Left ventricle myocardium inferior (tissue), 1 donor: Measurements from ENCODE around the gene GATM. TPM values are rescaled to one million over a fixed set of nuclear protein-coding genes. Genes with fewer than 3 reads are reported as not detected.

Experiments used
- DNase-seq: peaks from one replicate; pipeline ENCODE4 v3.0.0-alpha.2; 2020
- H3K27ac ChIP-seq: fragments of 200-600 bp; replicated peaks from 2 replicates; pipeline ENCODE4 v1.8.0; 2021
- H3K27me3 ChIP-seq: fragments of 200-600 bp; 2 replicates; pipeline ENCODE4 v1.8.0; 2021; ENCODE audit warnings: low read depth
- H3K36me3 ChIP-seq: fragments of 200-600 bp; 2 replicates; pipeline ENCODE4 v1.8.0; 2021
- H3K4me1 ChIP-seq: fragments of 200-600 bp; 2 replicates; pipeline ENCODE4 v1.8.0; 2021
- H3K4me3 ChIP-seq: fragments of 200-600 bp; 2 replicates; pipeline ENCODE4 v1.8.0; 2021; ENCODE audit warnings: mild to moderate bottlenecking, moderate library complexity
- H3K9me3 ChIP-seq: fragments of 200-600 bp; replicated peaks from 2 replicates; pipeline ENCODE4 v1.8.0; 2021
- CTCF ChIP-seq: fragments of 200-600 bp; IDR thresholded peaks from 2 replicates; pipeline ENCODE4 v1.8.0; 2021; ENCODE audit warnings: antibody characterized with exemption, mild to moderate bottlenecking, borderline replicate concordance
- intact Hi-C: fragments of 100-400 bp; cut with micrococcal nuclease; formaldehyde crosslinking; loops from one replicate; pipeline ENCODE4 v1.11.0; 2022
- total RNA-seq: library from RNA; stranded (reverse); fragmentation: NEBNext Ultra II Directional; extraction: Animal tissue kit (Norgen Biotek cat#: 25700); gene quantifications from one replicate; pipeline ENCODE4 v1.2.1, GENCODE V29; 2021
- donor health status: DM: no; HTN: yes; CAD: no; lungs with severe emphysema.

GATM gene
- total RNA-seq, 1 donor from 2014 or later: 9.3 TPM

GRCh38 chr15:45414215-45414885 is 36.0 kb upstream of the GATM start:
- Histone ChIP-seq H3K4me3 (no peak overlapping the region), H3K27ac (no peak overlapping the region), H3K36me3 (peaks cover 100% of the 10 kb centered on the region), H3K9me3 (no peaks in the 10 kb centered on the region), H3K27me3 (no peaks in the 10 kb centered on the region), H3K4me1 (peaks cover 6% of the 10 kb centered on the region)
- no peak for TF ChIP-seq CTCF
- no peak for DNase-seq
- intact Hi-C loops: no loop called here

GRCh38 chr15:45409596-45409995 is 31.3 kb upstream of the GATM start:
- peaks cover 18% of the 10 kb centered on the region for H3K4me1 ChIP-seq
- intact Hi-C loops: no loop called here
- no peak for TF ChIP-seq CTCF
- H3K9me3 ChIP-seq: no peaks in the 10 kb centered on the region
- no peak overlapping the region for H3K4me3 ChIP-seq
- no peak overlapping the region for H3K27ac ChIP-seq
- H3K36me3 ChIP-seq: peaks cover 95% of the 10 kb centered on the region
- DNase-seq: no peak
- H3K27me3 ChIP-seq: no peaks in the 10 kb centered on the region

GRCh38 chr15:45407786-45408185 is 29.4 kb upstream of the GATM start:
- TF ChIP-seq CTCF: no peak
- no peak for DNase-seq
- Histone ChIP-seq H3K4me1 (peaks cover 31% of the 10 kb centered on the region), H3K9me3 (no peaks in the 10 kb centered on the region), H3K27ac (no peak overlapping the region), H3K4me3 (no peak overlapping the region), H3K27me3 (no peaks in the 10 kb centered on the region), H3K36me3 (peaks cover 77% of the 10 kb centered on the region)
- intact Hi-C loops: no loop called here

GRCh38 chr15:45402955-45403877 is 24.9 kb upstream of the GATM start:
- no peaks in the 10 kb centered on the region for H3K27me3 ChIP-seq
- no peak for TF ChIP-seq CTCF
- H3K4me1 ChIP-seq: peaks cover 42% of the 10 kb centered on the region
- no peaks in the 10 kb centered on the region for H3K9me3 ChIP-seq
- intact Hi-C loops: no loop called here
- H3K36me3 ChIP-seq: peaks cover 31% of the 10 kb centered on the region
- peak; percentile 25 for DNase-seq
- peak overlapping the region; percentile 92 for H3K27ac ChIP-seq
- H3K4me3 ChIP-seq: peak overlapping the region; percentile 92

GRCh38 chr15:45402162-45402954 is 24.0 kb upstream of the GATM start:
- Histone ChIP-seq H3K27me3 (no peaks in the 10 kb centered on the region), H3K4me3 (peak overlapping the region; percentile 92), H3K36me3 (peaks cover 23% of the 10 kb centered on the region), H3K4me1 (peaks cover 42% of the 10 kb centered on the region), H3K9me3 (no peaks in the 10 kb centered on the region), H3K27ac (peak overlapping the region; percentile 92)
- intact Hi-C loops: no loop called here
- DNase-seq: peak; percentile 96
- TF ChIP-seq CTCF: no peak
